Measurements from ENCODE around the gene DUSP12. TPM values are rescaled to one million over a fixed set of nuclear protein-coding genes. Genes with fewer than 3 reads are reported as not detected.

The DUSP12 gene
- total and polyA plus RNA-seq, 12 donors = 7.8 to 48.1 (median 16.6) TPM

DNA sequence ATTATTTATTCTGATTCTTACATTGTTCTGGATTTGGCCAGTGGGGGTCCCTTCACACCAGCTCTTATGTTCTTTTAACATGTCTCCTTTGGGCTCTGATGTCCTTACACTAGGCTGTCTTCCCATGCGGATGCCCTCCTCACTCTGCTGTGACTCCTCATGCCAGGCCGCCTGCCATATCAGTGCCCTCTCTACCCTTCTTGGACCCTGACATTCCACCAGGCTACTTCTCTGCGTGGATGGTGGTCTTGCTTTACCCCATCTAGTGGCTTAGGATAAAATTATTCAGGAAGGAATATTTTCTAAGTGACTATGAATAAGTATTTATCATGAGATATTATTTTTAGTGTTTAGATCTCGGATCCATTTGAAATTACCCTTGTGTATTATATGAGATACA lies 37.8 kb downstream of the DUSP12 start:
- peaks cover 0 to 36% of the 10 kb centered on the region in 2 donors for H3K36me3 ChIP-seq (replicated peaks in 1 of 2)
- H3K4me3 ChIP-seq = no peak overlapping the region
- no peaks in the 10 kb centered on the region for H3K9me3 ChIP-seq (replicated peaks in 1 of 3)
- no peaks in the 10 kb centered on the region for H3K4me1 ChIP-seq (replicated peaks in 1 of 2)
- WGBS, 4 donors = 85 to 88% (median 86%) methylated on average over 4 of the region's 4 CpGs
- H3K27ac ChIP-seq = no peak overlapping the region
- H3K27me3 ChIP-seq = no peaks in the 10 kb centered on the region
- no peak for DNase-seq
- intact Hi-C loops (cut with DNase I) = no loop called here
- TF ChIP-seq, protein P1, sequence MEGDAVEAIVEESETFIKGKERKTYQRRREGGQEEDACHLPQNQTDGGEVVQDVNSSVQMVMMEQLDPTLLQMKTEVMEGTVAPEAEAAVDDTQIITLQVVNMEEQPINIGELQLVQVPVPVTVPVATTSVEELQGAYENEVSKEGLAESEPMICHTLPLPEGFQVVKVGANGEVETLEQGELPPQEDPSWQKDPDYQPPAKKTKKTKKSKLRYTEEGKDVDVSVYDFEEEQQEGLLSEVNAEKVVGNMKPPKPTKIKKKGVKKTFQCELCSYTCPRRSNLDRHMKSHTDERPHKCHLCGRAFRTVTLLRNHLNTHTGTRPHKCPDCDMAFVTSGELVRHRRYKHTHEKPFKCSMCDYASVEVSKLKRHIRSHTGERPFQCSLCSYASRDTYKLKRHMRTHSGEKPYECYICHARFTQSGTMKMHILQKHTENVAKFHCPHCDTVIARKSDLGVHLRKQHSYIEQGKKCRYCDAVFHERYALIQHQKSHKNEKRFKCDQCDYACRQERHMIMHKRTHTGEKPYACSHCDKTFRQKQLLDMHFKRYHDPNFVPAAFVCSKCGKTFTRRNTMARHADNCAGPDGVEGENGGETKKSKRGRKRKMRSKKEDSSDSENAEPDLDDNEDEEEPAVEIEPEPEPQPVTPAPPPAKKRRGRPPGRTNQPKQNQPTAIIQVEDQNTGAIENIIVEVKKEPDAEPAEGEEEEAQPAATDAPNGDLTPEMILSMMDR (IDR thresholded peaks at IDR 0.05) = no peak
- TF ChIP-seq POLR2A (IDR thresholded peaks at IDR 0.05) = no peak

DNA sequence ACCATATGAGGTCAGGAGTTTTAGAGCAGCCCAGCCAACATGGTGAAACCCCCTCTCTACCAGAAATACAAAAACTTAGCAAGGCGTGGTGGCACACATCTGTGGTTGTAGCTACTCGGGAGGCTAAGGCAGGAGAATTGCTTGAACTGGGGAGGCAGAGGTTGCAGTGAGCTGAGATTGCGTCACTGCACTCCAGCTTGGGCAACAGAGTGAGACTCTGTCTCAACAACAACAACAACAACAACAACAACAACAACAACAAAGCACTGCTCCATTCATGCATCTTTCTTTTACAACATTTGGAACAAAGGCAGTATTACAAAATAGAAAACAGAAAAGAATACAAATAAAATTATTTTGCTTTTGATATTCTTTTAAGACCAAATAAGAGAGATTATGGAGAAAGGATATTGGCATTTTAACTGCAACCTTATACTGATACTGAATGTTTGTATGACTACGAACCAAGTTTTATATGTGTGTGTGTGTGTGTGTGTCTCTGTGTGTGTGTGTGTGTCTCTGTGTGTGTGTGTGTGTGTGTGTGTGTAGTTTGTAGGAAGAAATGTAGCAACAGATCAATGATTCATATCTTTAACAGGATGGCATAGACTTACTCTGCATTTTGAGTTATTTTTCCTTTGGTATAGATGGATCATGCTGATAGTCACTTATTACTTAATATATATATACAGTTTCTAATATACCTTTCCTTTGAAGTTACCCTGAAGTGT lies 41.2 kb downstream of the DUSP12 start:
- no peak overlapping the region for H3K27ac ChIP-seq
- WGBS, 4 donors = 85 to 94% (median 91%) methylated on average over 4 of the region's 4 CpGs

GRCh38 chr1:161791904-161792655 lies 42.5 kb downstream of the DUSP12 start:
- DNase-seq = no peak
- intact Hi-C loops (cut with DNase I) = loop anchor here (5.0 to 10.0 kb wide), 3 partner anchors 243 to 485 kb away; no protein-coding TSS in a partner anchor
- no peak for TF ChIP-seq POLR2A (IDR thresholded peaks at IDR 0.05)
- TF ChIP-seq, protein P1 (IDR thresholded peaks at IDR 0.05) = no peak
- Histone ChIP-seq H3K27me3 (no peaks in the 10 kb centered on the region), H3K4me3 (no peak overlapping the region), H3K36me3 (replicated peaks in 1 of 2) (peaks cover 0 to 34% of the 10 kb centered on the region in 2 donors), H3K27ac (no peak overlapping the region), H3K4me1 (replicated peaks in 1 of 2) (peaks cover 0 to 4% of the 10 kb centered on the region in 2 donors), H3K9me3 (replicated peaks in 1 of 3) (no peaks in the 10 kb centered on the region)
- 84 to 91% (median 89%) methylated on average over 5 of the region's 5 CpGs for WGBS, 4 donors

More for the DNA sequence above, 41.2 kb downstream of the DUSP12 start:
- Histone ChIP-seq H3K4me3 (no peak overlapping the region), H3K36me3 (replicated peaks in 1 of 2) (peaks cover 0 to 38% of the 10 kb centered on the region in 2 donors), H3K4me1 (replicated peaks in 1 of 2) (peaks cover 0 to 4% of the 10 kb centered on the region in 2 donors), H3K9me3 (replicated peaks in 1 of 3) (no peaks in the 10 kb centered on the region), H3K27me3 (no peaks in the 10 kb centered on the region)
- no peak for DNase-seq
- TF ChIP-seq, protein P1 (IDR thresholded peaks at IDR 0.05) = no peak
- TF ChIP-seq POLR2A (IDR thresholded peaks at IDR 0.05) = no peak
- intact Hi-C loops (cut with DNase I) = loop anchor here (5.0 to 10.0 kb wide), 3 partner anchors 244 to 487 kb away; no protein-coding TSS in a partner anchor

- Histone ChIP-seq H3K4me3 (no peak overlapping the region), H3K27me3 (no peaks in the 10 kb centered on the region), H3K27ac (peak overlapping the region in 1 of 5 donors; percentile 13), H3K36me3 (replicated peaks in 1 of 2) (peaks cover 0 to 34% of the 10 kb centered on the region in 2 donors), H3K4me1 (replicated peaks in 1 of 2) (peaks cover 0 to 4% of the 10 kb centered on the region in 2 donors), H3K9me3 (replicated peaks in 1 of 3) (no peaks in the 10 kb centered on the region)
- intact Hi-C loops (cut with DNase I) = loop anchor here (5.0 to 10.0 kb wide), 3 partner anchors 242 to 485 kb away; no protein-coding TSS in a partner anchor
- WGBS, 4 donors = 33 to 50% (median 38%) methylated on average over 3 of the region's 3 CpGs
- DNase-seq = no peak
- TF ChIP-seq POLR2A (IDR thresholded peaks at IDR 0.05) = no peak
- TF ChIP-seq, protein P1 (IDR thresholded peaks at IDR 0.05) = peak; percentile 41 to 85 (median 74)
Observed at GRCh38 chr1:161792740-161793139, 43.2 kb downstream of the DUSP12 start.

Data from adrenal gland (tissue), 12 donors.